ENCODE results near the gene MMS22L. TPM values are rescaled to one million over a fixed set of nuclear protein-coding genes. Genes with fewer than 3 reads are reported as not detected.

MMS22L gene
- total RNA-seq, 2 donors from 2014 or later = 57.3 to 70.4 TPM

GRCh38 chr6:97128507-97128906 is 154.5 kb downstream of the MMS22L start:
- Mint-ChIP-seq H3K27ac (peak overlapping the region in 1 of 2 donors; percentile 24), H3K9me3 (no peaks in the 10 kb centered on the region), H3K36me3 (no peaks in the 10 kb centered on the region)
- ATAC-seq = no peak
- no peak for DNase-seq (ENCODE audit: low spot score in 2 of 2)

- Mint-ChIP-seq H3K9me3 (peaks cover 9 to 12% of the 10 kb centered on the region in 2 donors), H3K27ac (no peak overlapping the region)
- ATAC-seq = no peak
These were observed 159.4 kb downstream of the MMS22L start for GRCh38 chr6:97123652-97124051.

GRCh38 chr6:97123112-97123511 is 159.9 kb downstream of the MMS22L start:
- peaks cover 9 to 12% of the 10 kb centered on the region in 2 donors for H3K9me3 Mint-ChIP-seq
- H3K36me3 Mint-ChIP-seq = peaks cover 9 to 15% of the 10 kb centered on the region in 2 donors
- ATAC-seq = no peak

More at GRCh38 chr6:97123652-97124051, 159.4 kb downstream of the MMS22L start:
- DNase-seq (ENCODE audit: low spot score in 2 of 2) = no peak
- peaks cover 9 to 15% of the 10 kb centered on the region in 2 donors for H3K36me3 Mint-ChIP-seq

GRCh38 chr6:97120511-97120910 is 162.5 kb downstream of the MMS22L start:
- H3K27ac Mint-ChIP-seq = no peak overlapping the region
- ATAC-seq (no peak), DNase-seq (ENCODE audit: low spot score in 2 of 2) (no peak)
- H3K9me3 Mint-ChIP-seq = peaks cover 9 to 12% of the 10 kb centered on the region in 2 donors
- peaks cover 9 to 15% of the 10 kb centered on the region in 2 donors for H3K36me3 Mint-ChIP-seq

More at GRCh38 chr6:97123112-97123511, 159.9 kb downstream of the MMS22L start:
- DNase-seq (ENCODE audit: low spot score in 2 of 2) = no peak
- no peak overlapping the region for H3K27ac Mint-ChIP-seq

- H3K27ac Mint-ChIP-seq = no peak overlapping the region
- H3K9me3 Mint-ChIP-seq = peaks cover under 1 to 4% of the 10 kb centered on the region in 2 donors
- ATAC-seq = peak; percentile 29 to 32
- no peak for DNase-seq (ENCODE audit: low spot score in 2 of 2)
- H3K36me3 Mint-ChIP-seq = peaks cover under 1 to 11% of the 10 kb centered on the region in 2 donors
These were observed 168.4 kb downstream of the MMS22L start for GRCh38 chr6:97114645-97115044.

- Mint-ChIP-seq H3K36me3 (peaks cover 0 to 11% of the 10 kb centered on the region in 2 donors), H3K9me3 (no peaks in the 10 kb centered on the region), H3K27ac (no peak overlapping the region)
- DNase-seq (ENCODE audit: low spot score in 2 of 2) (peak in 1 of 2 donors; percentile 42), ATAC-seq (peak; percentile 92 to 99)
These were observed 169.8 kb downstream of the MMS22L start for GRCh38 chr6:97113170-97113569.

GRCh38 chr6:97111243-97111642 is 171.8 kb downstream of the MMS22L start:
- H3K27ac Mint-ChIP-seq = no peak overlapping the region
- H3K36me3 Mint-ChIP-seq = peaks cover 0 to 11% of the 10 kb centered on the region in 2 donors
- DNase-seq (ENCODE audit: low spot score in 2 of 2) (no peak), ATAC-seq (no peak)
- no peaks in the 10 kb centered on the region for H3K9me3 Mint-ChIP-seq

- Mint-ChIP-seq H3K9me3 (no peaks in the 10 kb centered on the region), H3K27ac (no peak overlapping the region), H3K36me3 (peaks cover 0 to 11% of the 10 kb centered on the region in 2 donors)
- no peak for ATAC-seq
- no peak for DNase-seq (ENCODE audit: low spot score in 2 of 2)
These were observed 172.4 kb downstream of the MMS22L start for GRCh38 chr6:97110626-97111025.

- Mint-ChIP-seq H3K9me3 (no peaks in the 10 kb centered on the region), H3K27ac (no peak overlapping the region), H3K36me3 (peaks cover 4 to 11% of the 10 kb centered on the region in 2 donors)
- DNase-seq (ENCODE audit: low spot score in 2 of 2) (no peak), ATAC-seq (no peak)
These were observed 172.9 kb downstream of the MMS22L start for GRCh38 chr6:97110149-97110548.

GRCh38 chr6:97109444-97109843 is 173.6 kb downstream of the MMS22L start:
- no peak overlapping the region for H3K27ac Mint-ChIP-seq
- ATAC-seq (no peak), DNase-seq (ENCODE audit: low spot score in 2 of 2) (no peak)
- H3K36me3 Mint-ChIP-seq = peaks cover 5 to 11% of the 10 kb centered on the region in 2 donors
- H3K9me3 Mint-ChIP-seq = no peaks in the 10 kb centered on the region

GRCh38 chr6:97102145-97102790 is 180.7 kb downstream of the MMS22L start:
- H3K36me3 Mint-ChIP-seq = peaks cover 0 to 5% of the 10 kb centered on the region in 2 donors
- no peak for DNase-seq (ENCODE audit: low spot score in 2 of 2)
- ATAC-seq = peak in 1 of 2 donors; percentile 66
- H3K9me3 Mint-ChIP-seq = no peaks in the 10 kb centered on the region
- no peak overlapping the region for H3K27ac Mint-ChIP-seq

GRCh38 chr6:97100696-97101095 is 182.3 kb downstream of the MMS22L start:
- DNase-seq (ENCODE audit: low spot score in 2 of 2) = no peak
- H3K9me3 Mint-ChIP-seq = no peaks in the 10 kb centered on the region
- H3K27ac Mint-ChIP-seq = no peak overlapping the region
- ATAC-seq = no peak
- peaks cover 0 to 5% of the 10 kb centered on the region in 2 donors for H3K36me3 Mint-ChIP-seq

GRCh38 chr6:97097068-97098047 is 185.7 kb downstream of the MMS22L start:
- ATAC-seq = no peak
- Mint-ChIP-seq H3K27ac (no peak overlapping the region), H3K36me3 (no peaks in the 10 kb centered on the region), H3K9me3 (no peaks in the 10 kb centered on the region)
- no peak for DNase-seq (ENCODE audit: low spot score in 2 of 2)

- ATAC-seq (no peak), DNase-seq (ENCODE audit: low spot score in 2 of 2) (no peak)
- Mint-ChIP-seq H3K36me3 (no peaks in the 10 kb centered on the region), H3K9me3 (no peaks in the 10 kb centered on the region), H3K27ac (no peak overlapping the region)
These were observed 187.6 kb downstream of the MMS22L start for GRCh38 chr6:97095311-97095850.

- no peak overlapping the region for H3K27ac Mint-ChIP-seq
- no peaks in the 10 kb centered on the region for H3K36me3 Mint-ChIP-seq
- DNase-seq (ENCODE audit: low spot score in 2 of 2) (no peak), ATAC-seq (no peak)
- H3K9me3 Mint-ChIP-seq = no peaks in the 10 kb centered on the region
These were observed 188.6 kb downstream of the MMS22L start for GRCh38 chr6:97094376-97094775.

GRCh38 chr6:97092673-97093305 is 190.2 kb downstream of the MMS22L start:
- H3K9me3 Mint-ChIP-seq = no peaks in the 10 kb centered on the region
- ATAC-seq = no peak

More at GRCh38 chr6:97092673-97093305, 190.2 kb downstream of the MMS22L start:
- DNase-seq (ENCODE audit: low spot score in 2 of 2) = no peak
- Mint-ChIP-seq H3K36me3 (no peaks in the 10 kb centered on the region), H3K27ac (no peak overlapping the region)
